CD14-positive monocyte (primary cell): ENCODE results near the gene IFI35. TPM values are rescaled to one million over a fixed set of nuclear protein-coding genes. Genes with fewer than 3 reads are reported as not detected.
"Not testable (repeated sequence)": the region's sequence is repeated elsewhere in the genome, so short reads cannot be mapped to it uniquely, and the experiment has no call there.

Source experiments
- DNase-seq, 3 donors: peaks; one replicate each; pipeline ENCODE4 v3.0.0-alpha.2; 2011 to 2022
- H2AFZ ChIP-seq: 2 replicates; pipeline ENCODE4 v1.6.0; 2012; ENCODE audit warnings: mild to moderate bottlenecking, low read depth, low read length, inconsistent platforms; ENCODE audit not compliant: insufficient read depth, poor library complexity, severe bottlenecking
- H3K27ac ChIP-seq, 2 donors: 1 replicate in 1 of 2; 2 replicates in 1 of 2; pipeline ENCODE4 v1.5.1; 2012 to 2013; ENCODE audit warnings: low read length in 2 of 2, control low read depth in 1 of 2, inconsistent platforms in 1 of 2, low read depth in 1 of 2, mild to moderate bottlenecking in 1 of 2
- H3K27me3 ChIP-seq, 2 donors: one replicate each; pipeline versions ENCODE4 v1.6.0 to v1.6.1; 2011 to 2013; ENCODE audit warnings: low read length in 2 of 2; ENCODE audit not compliant: control insufficient read depth in 2 of 2, insufficient read depth in 2 of 2
- H3K36me3 ChIP-seq, 2 donors: replicated peaks in 1 of 2; 1 replicate in 1 of 2; 2 replicates in 1 of 2; pipeline versions ENCODE4 v1.5.1 to v1.6.1; 2012 to 2013; ENCODE audit warnings: low read length in 2 of 2, control low read depth in 1 of 2, inconsistent platforms in 1 of 2, mild to moderate bottlenecking in 1 of 2; ENCODE audit not compliant: insufficient read depth in 2 of 2, control insufficient read depth in 1 of 2
- H3K4me1 ChIP-seq, 2 donors: 1 replicate in 1 of 2; 2 replicates in 1 of 2; pipeline versions ENCODE4 v1.5.1 to v1.6.1; 2012 to 2013; ENCODE audit warnings: low read length in 2 of 2, control low read depth in 1 of 2, inconsistent platforms in 1 of 2, mild to moderate bottlenecking in 1 of 2, moderate library complexity in 1 of 2; ENCODE audit not compliant: insufficient read depth in 2 of 2, control insufficient read depth in 1 of 2
- H3K4me2 ChIP-seq: replicated peaks from 2 replicates; pipeline ENCODE3; 2012; ENCODE audit warnings: low read length, moderate library complexity, mild to moderate bottlenecking; ENCODE audit not compliant: poor library complexity, severe bottlenecking; ENCODE audit errors: extremely low read depth
- H3K4me3 ChIP-seq, 3 experiments: fragments of 200-600 bp in 1 of 3; sonication (generic) in 1 of 3; replicated peaks in 1 of 3; 1 replicate in 2 of 3; 2 replicates in 1 of 3; pipeline ENCODE4 v1.5.1; 2011 to 2013; ENCODE audit warnings: low read length in 3 of 3, mild to moderate bottlenecking in 3 of 3, control low read depth in 2 of 3, low read depth in 2 of 3, inconsistent platforms in 1 of 3, moderate library complexity in 1 of 3
- H3K79me2 ChIP-seq: 2 replicates; pipeline ENCODE4 v1.6.0; 2012; ENCODE audit warnings: mild to moderate bottlenecking, control low read depth, inconsistent platforms, low read length, moderate library complexity; ENCODE audit not compliant: insufficient read depth
- H3K9ac ChIP-seq: 2 replicates; pipeline ENCODE4 v1.6.0; 2017; ENCODE audit warnings: low read length, mild to moderate bottlenecking; ENCODE audit not compliant: insufficient read depth, poor library complexity, severe bottlenecking
- H3K9me3 ChIP-seq, 2 donors: replicated peaks in 1 of 2; 1 replicate in 1 of 2; 2 replicates in 1 of 2; pipeline versions ENCODE4 v1.5.1 to v1.6.1; 2012 to 2013; ENCODE audit warnings: low read length in 2 of 2, control low read depth in 1 of 2; ENCODE audit not compliant: control insufficient read depth in 1 of 2, insufficient read depth in 1 of 2
- H4K20me1 ChIP-seq: 2 replicates; pipeline ENCODE4 v1.6.0; 2012; ENCODE audit warnings: mild to moderate bottlenecking, low read length, control low read depth, moderate library complexity; ENCODE audit not compliant: insufficient read depth
- H3K27ac Mint-ChIP-seq, 7 donors: one replicate each; pipeline ENCODE4 v1.8.0; 2020; ENCODE audit warnings: mild to moderate bottlenecking in 7 of 7, mixed read lengths in 7 of 7, moderate library complexity in 6 of 7, inconsistent platforms in 2 of 7
- H3K27me3 Mint-ChIP-seq, 3 donors: one replicate each; pipeline ENCODE4 v1.8.0; 2021 to 2022; ENCODE audit warnings: low read depth in 3 of 3, mild to moderate bottlenecking in 3 of 3, mixed read lengths in 3 of 3, moderate library complexity in 3 of 3, inconsistent platforms in 1 of 3
- H3K36me3 Mint-ChIP-seq, 2 donors: one replicate each; pipeline ENCODE4 v1.8.0; 2020; ENCODE audit warnings: mixed read lengths in 2 of 2, inconsistent platforms in 1 of 2, mild to moderate bottlenecking in 1 of 2
- H3K4me1 Mint-ChIP-seq: one replicate; pipeline ENCODE4 v1.8.0; 2020; ENCODE audit warnings: mild to moderate bottlenecking, mixed read lengths
- H3K4me3 Mint-ChIP-seq, 2 donors: one replicate each; pipeline ENCODE4 v1.8.0; 2020; ENCODE audit warnings: mild to moderate bottlenecking in 2 of 2, mixed read lengths in 2 of 2, moderate library complexity in 1 of 2
- H3K9me3 Mint-ChIP-seq, 7 donors: one replicate each; pipeline ENCODE4 v1.8.0; 2020 to 2022; ENCODE audit warnings: mixed read lengths in 7 of 7, mild to moderate bottlenecking in 6 of 7, moderate library complexity in 6 of 7, inconsistent platforms in 2 of 7
- WGBS: methylation state at CpG from one replicate; pipeline ENCODE4 v1.1.5; 2013; ENCODE audit warnings: missing lambda C conversion rate; ENCODE audit not compliant: insufficient coverage; 5-methylcytosine and 5-hydroxymethylcytosine counted together
- intact Hi-C, 2 donors: fragments of 100-400 bp; cut with micrococcal nuclease; formaldehyde crosslinking; loops; one replicate each; pipeline versions ENCODE4 v1.15.0 to v1.15.1; 2023
- polyA plus RNA-seq, 3 donors: library from polyadenylated mRNA; depleted of rRNA in 1 of 3; unstranded in 2 of 3; stranded (reverse) in 1 of 3; fragments of 300-500 nt in 2 of 3; fragments of >200 nt in 1 of 3; fragmentation: Illumina TruSeq in 2 of 3; gene quantifications; 1 replicate in 2 of 3; 2 replicates in 1 of 3; pipeline ENCODE4 v1.2.3, GENCODE V29; 2012 to 2021
- TF ChIP-seq, protein P1 (sequence below): fragments of 200-600 bp; IDR thresholded peaks from one replicate; pipeline ENCODE4 v1.8.0; 2022; ENCODE audit warnings: antibody characterized with exemption, mild to moderate bottlenecking

The IFI35 gene
- polyA plus RNA-seq, 3 donors: 76.9 to 152 (median 106) TPM

DNA sequence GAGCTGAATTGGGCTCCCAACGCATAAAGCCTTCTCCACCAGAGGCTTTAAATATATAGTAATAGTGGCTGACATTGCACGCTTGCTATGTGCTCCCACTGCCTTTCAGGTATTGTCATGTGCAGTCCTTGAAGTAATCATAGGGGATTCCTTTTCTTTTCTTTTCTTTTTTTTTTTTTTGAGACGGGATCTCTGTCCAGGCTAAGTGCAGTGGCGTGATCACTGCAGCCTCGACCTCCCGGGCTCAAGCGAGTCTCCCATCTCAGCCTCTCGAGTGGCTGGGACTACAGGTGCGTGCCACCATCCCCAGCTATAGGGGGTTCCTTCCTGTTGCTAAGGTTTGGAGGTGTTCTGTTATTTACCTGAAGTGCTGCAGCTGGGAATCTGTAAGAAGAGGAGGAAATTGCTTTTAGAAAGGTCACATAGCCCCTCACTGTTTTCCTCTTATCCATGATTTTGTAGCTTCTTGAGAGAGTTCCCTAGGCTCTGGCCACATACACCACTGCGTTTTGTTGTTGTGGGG, 7.5 kb upstream of the IFI35 start:
- Mint-ChIP-seq H3K27ac (peak overlapping the region; percentile 96 to 99 (median 99)), H3K9me3 (no peaks in the 10 kb centered on the region), H3K4me3 (peak overlapping the region; percentile 91 to 99), H3K27me3 (peaks cover 0 to 3% (median 0%) of the 10 kb centered on the region in 3 donors), H3K36me3 (peaks cover 49 to 58% of the 10 kb centered on the region in 2 donors), H3K4me1 (peaks cover 45% of the 10 kb centered on the region)
- H3K9me3 ChIP-seq: no peaks in the 10 kb centered on the region
- TF ChIP-seq, protein P1, sequence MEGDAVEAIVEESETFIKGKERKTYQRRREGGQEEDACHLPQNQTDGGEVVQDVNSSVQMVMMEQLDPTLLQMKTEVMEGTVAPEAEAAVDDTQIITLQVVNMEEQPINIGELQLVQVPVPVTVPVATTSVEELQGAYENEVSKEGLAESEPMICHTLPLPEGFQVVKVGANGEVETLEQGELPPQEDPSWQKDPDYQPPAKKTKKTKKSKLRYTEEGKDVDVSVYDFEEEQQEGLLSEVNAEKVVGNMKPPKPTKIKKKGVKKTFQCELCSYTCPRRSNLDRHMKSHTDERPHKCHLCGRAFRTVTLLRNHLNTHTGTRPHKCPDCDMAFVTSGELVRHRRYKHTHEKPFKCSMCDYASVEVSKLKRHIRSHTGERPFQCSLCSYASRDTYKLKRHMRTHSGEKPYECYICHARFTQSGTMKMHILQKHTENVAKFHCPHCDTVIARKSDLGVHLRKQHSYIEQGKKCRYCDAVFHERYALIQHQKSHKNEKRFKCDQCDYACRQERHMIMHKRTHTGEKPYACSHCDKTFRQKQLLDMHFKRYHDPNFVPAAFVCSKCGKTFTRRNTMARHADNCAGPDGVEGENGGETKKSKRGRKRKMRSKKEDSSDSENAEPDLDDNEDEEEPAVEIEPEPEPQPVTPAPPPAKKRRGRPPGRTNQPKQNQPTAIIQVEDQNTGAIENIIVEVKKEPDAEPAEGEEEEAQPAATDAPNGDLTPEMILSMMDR: no peak
- peaks cover 38% of the 10 kb centered on the region for H3K79me2 ChIP-seq
- H3K4me1 ChIP-seq: peaks cover 47 to 50% of the 10 kb centered on the region in 2 donors
- H3K36me3 ChIP-seq: peaks cover 33 to 50% of the 10 kb centered on the region in 2 donors
- no CpG with 5 or more reads among the region's 10 CpGs for WGBS
- peak overlapping the region; percentile 94 to 99 for H3K27ac ChIP-seq
- peak overlapping the region; percentile 88 for H2AFZ ChIP-seq
- peaks cover 43% of the 10 kb centered on the region for H4K20me1 ChIP-seq
- H3K4me3 ChIP-seq: peak overlapping the region; percentile 71 to 99 (median 76)
- intact Hi-C loops: loop anchor here (5.0 to 10.0 kb wide), 3 partner anchors 154 to 432 kb away; partner anchors contain the start of genes AOC2 (in 2 of the 2) and MLX (in 1 of the 2)
- no peak for DNase-seq
- peak overlapping the region; percentile 90 for H3K4me2 ChIP-seq
- no peaks in the 10 kb centered on the region for H3K27me3 ChIP-seq
- H3K9ac ChIP-seq: peak overlapping the region; percentile 99

DNA sequence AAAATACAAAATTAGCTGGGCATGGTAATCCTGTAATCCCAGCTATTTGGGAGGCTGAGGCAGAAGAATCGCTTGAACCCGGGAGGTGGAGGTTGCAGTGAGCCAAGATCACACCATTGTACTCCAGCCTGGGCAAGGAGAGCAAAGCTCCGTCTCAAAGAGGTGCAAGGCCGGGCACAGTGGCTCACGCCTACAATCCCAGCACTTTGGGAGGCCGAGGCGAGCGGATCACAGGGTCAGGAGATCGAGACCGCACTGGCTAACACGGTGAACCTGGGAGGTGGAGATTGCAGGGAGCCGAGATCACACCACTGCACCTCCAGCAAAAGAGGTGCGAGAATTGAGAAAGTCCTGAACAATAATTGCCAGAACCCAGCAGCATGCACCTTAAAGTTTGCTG, 5.7 kb upstream of the IFI35 start:
- peaks cover 47 to 50% of the 10 kb centered on the region in 2 donors for H3K4me1 ChIP-seq
- H3K9me3 ChIP-seq, H3K4me3 ChIP-seq, H3K9me3 Mint-ChIP-seq, H2AFZ ChIP-seq, H3K27me3 ChIP-seq, intact Hi-C loops, H3K4me2 ChIP-seq, DNase-seq, H3K27me3 Mint-ChIP-seq: not testable (repeated sequence)
- 90% methylated on average over 13 of the region's 13 CpGs for WGBS
- peak overlapping the region; percentile 29 for H3K9ac ChIP-seq
- peaks cover 33 to 48% of the 10 kb centered on the region in 2 donors for H3K36me3 ChIP-seq
- Mint-ChIP-seq H3K36me3 (peaks cover 38 to 57% of the 10 kb centered on the region in 2 donors), H3K4me1 (peaks cover 45% of the 10 kb centered on the region), H3K4me3 (peak overlapping the region; percentile 11 to 43), H3K27ac (peak overlapping the region; percentile 83 to 97 (median 93))
- peaks cover 38% of the 10 kb centered on the region for H3K79me2 ChIP-seq
- H3K27ac ChIP-seq: peak overlapping the region; percentile 75 to 99
- H4K20me1 ChIP-seq: peaks cover 43% of the 10 kb centered on the region
